HL-60 (cell line): ENCODE data around the gene MRTFA.

Experiments
- GABPA ChIP-seq: IDR thresholded peaks from 2 replicates; pipeline ENCODE4 v1.6.1; 2012; ENCODE audit warnings: low read depth
- POLR2AphosphoS5 ChIP-seq: IDR thresholded peaks from 2 replicates; pipeline ENCODE4 v1.6.1; 2012; ENCODE audit warnings: low read depth
- REST ChIP-seq: IDR thresholded peaks from 2 replicates; pipeline ENCODE4 v1.6.1; 2012; ENCODE audit warnings: low read depth; ENCODE audit not compliant: insufficient replicate concordance
- TF ChIP-seq, protein P1 (sequence below): IDR thresholded peaks from one replicate; pipeline ENCODE4 v1.5.1; 2011; ENCODE audit warnings: low read length, control low read depth, inconsistent platforms; ENCODE audit not compliant: insufficient read depth

DNA sequence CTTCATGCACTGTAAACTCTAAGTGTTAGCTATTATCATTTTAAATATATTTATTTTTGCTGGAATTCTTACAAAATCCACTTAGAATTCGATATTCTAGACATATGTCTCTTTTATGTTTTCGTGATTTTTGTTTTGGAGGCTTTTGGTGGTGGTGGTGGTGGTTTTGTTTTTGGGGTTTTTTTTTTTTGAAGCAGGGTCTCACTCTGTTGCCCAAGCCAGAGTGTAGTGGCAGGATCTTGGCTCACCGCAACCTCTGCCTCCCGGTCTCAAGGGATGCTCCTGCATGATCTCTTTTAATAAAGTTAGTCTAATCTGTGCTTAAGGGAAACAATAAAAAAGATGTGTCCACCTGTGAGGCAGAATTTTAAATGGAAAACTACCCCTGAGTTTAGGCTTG lies 117.7 kb downstream of the MRTFA start:
- TF ChIP-seq, protein P1, sequence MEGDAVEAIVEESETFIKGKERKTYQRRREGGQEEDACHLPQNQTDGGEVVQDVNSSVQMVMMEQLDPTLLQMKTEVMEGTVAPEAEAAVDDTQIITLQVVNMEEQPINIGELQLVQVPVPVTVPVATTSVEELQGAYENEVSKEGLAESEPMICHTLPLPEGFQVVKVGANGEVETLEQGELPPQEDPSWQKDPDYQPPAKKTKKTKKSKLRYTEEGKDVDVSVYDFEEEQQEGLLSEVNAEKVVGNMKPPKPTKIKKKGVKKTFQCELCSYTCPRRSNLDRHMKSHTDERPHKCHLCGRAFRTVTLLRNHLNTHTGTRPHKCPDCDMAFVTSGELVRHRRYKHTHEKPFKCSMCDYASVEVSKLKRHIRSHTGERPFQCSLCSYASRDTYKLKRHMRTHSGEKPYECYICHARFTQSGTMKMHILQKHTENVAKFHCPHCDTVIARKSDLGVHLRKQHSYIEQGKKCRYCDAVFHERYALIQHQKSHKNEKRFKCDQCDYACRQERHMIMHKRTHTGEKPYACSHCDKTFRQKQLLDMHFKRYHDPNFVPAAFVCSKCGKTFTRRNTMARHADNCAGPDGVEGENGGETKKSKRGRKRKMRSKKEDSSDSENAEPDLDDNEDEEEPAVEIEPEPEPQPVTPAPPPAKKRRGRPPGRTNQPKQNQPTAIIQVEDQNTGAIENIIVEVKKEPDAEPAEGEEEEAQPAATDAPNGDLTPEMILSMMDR: no peak
- no peak for TF ChIP-seq GABPA
- TF ChIP-seq REST: no peak
- no peak for TF ChIP-seq POLR2AphosphoS5
